ENCODE measurements around the gene TBC1D9B. TPM values are rescaled to one million over a fixed set of nuclear protein-coding genes. Genes with fewer than 3 reads are reported as not detected.

TBC1D9B gene
- total and polyA plus RNA-seq, 2 of the 13 experiments (the other 11 are each of a cell fraction or from before 2014, with no cell fraction given), result 35.0 to 50.0 TPM

GRCh38 chr5:179820483-179821297 lies 87.0 kb downstream of the TBC1D9B start, which contains the start of gene SQSTM1 (continued):
- TF ChIP-seq ZNF589 (CRISPR knock-in tag; conservative IDR thresholded peaks at IDR 0.05) (no peak), SMC3 (IDR thresholded peaks at IDR 0.05; ENCODE audit: low read length) (no peak), PPARG (CRISPR knock-in tag; conservative IDR thresholded peaks at IDR 0.05) (peak; percentile 83), ZNF558 (CRISPR knock-in tag; IDR thresholded peaks at IDR 0.05; ENCODE audit: borderline replicate concordance) (peak; percentile 48; the same call in 1 of the 2 replicates), KAT2B (IDR thresholded peaks at IDR 0.05; ENCODE audit: borderline replicate concordance, low read depth, low read length) (no peak), ESRRA (CRISPR knock-in tag; IDR thresholded peaks at IDR 0.05; ENCODE audit: low read depth) (no peak), ZSCAN31 (CRISPR knock-in tag; IDR thresholded peaks at IDR 0.05; ENCODE audit: low read depth) (peak; percentile 49; the same call in 1 of the 2 replicates), NR2F2 (IDR thresholded peaks at IDR 0.05; ENCODE audit: borderline replicate concordance, low read depth) (no peak), HDAC2 (CRISPR knock-in tag; IDR thresholded peaks at IDR 0.05) (no peak), ZNF629 (CRISPR knock-in tag; conservative IDR thresholded peaks at IDR 0.05) (no peak; the same call in 1 of the 2 replicates), RAD51 (IDR thresholded peaks at IDR 0.05; ENCODE audit: borderline replicate concordance) (no peak), BCL6 (CRISPR knock-in tag; IDR thresholded peaks at IDR 0.05) (peak; percentile 39; the same call in 1 of the 2 replicates), ZFYVE20 (CRISPR knock-in tag; IDR thresholded peaks at IDR 0.05; ENCODE audit: borderline replicate concordance, low read depth) (no peak; the same call in 1 of the 2 replicates), GFI1 (CRISPR knock-in tag; IDR thresholded peaks at IDR 0.05; ENCODE audit: borderline replicate concordance) (peak; percentile 31; the same call in 1 of the 2 replicates), ZBTB7A (CRISPR knock-in tag; IDR thresholded peaks at IDR 0.05) (peak; percentile 17; the same call in 1 of the 2 replicates), YY1 (IDR thresholded peaks at IDR 0.05; ENCODE audit: insufficient read depth, insufficient replicate concordance, low read depth, low read length) (peak; percentile 80), SP4 (CRISPR knock-in tag; IDR thresholded peaks at IDR 0.05) (peak; percentile 75), HNRNPLL (IDR thresholded peaks at IDR 0.05; ENCODE audit: low read depth, low read length, poor library complexity, severe bottlenecking) (no peak), HNF4G (IDR thresholded peaks at IDR 0.05; ENCODE audit: borderline replicate concordance, low read depth, low read length) (peak; percentile 56; the same call in 1 of the 2 replicates), HNF4G (CRISPR knock-in tag; IDR thresholded peaks at IDR 0.05; ENCODE audit: borderline replicate concordance, low read depth) (no peak), FOXM1 (CRISPR knock-in tag; IDR thresholded peaks at IDR 0.05) (no peak), ZNF276 (CRISPR knock-in tag; IDR thresholded peaks at IDR 0.05; ENCODE audit: low read depth) (no peak), ZNF512B (CRISPR knock-in tag; IDR thresholded peaks at IDR 0.05; ENCODE audit: borderline replicate concordance) (no peak), SP5 (CRISPR knock-in tag; IDR thresholded peaks at IDR 0.05; ENCODE audit: borderline replicate concordance, low read depth) (0 out of 2 replicates have a peak, but pooled peaks have one; percentile 31), ZNF549 (CRISPR knock-in tag; IDR thresholded peaks at IDR 0.05) (no peak), ZNF33A (CRISPR knock-in tag; IDR thresholded peaks at IDR 0.05; ENCODE audit: borderline replicate concordance) (no peak)

Data from HepG2 (cell line).